DLD1 (cell line): ENCODE data around the gene IRF2.
"Not testable (repeated sequence)": the region's sequence is repeated elsewhere in the genome, so short reads cannot be mapped to it uniquely, and the experiment has no call there.

Source experiments
- in situ Hi-C: cut with HindIII; loops from 2 replicates; pipeline ENCODE4 v1.10.0; 2017; ENCODE audit warnings: low sequenced_read_pairs

The IRF2 gene

GRCh38 chr4:184349283-184350039 lies 124.9 kb downstream of the IRF2 start:
- in situ Hi-C loops = no loop called here

GRCh38 chr4:184348311-184349233 lies 125.8 kb downstream of the IRF2 start:
- in situ Hi-C loops = no loop called here

GRCh38 chr4:184347251-184348239 lies 126.8 kb downstream of the IRF2 start:
- in situ Hi-C loops = no loop called here

GRCh38 chr4:184346682-184347081 lies 127.7 kb downstream of the IRF2 start:
- in situ Hi-C loops = no loop called here

GRCh38 chr4:184346273-184346672 lies 128.1 kb downstream of the IRF2 start:
- in situ Hi-C loops = not testable (repeated sequence)

GRCh38 chr4:184345573-184345922 lies 128.8 kb downstream of the IRF2 start:
- in situ Hi-C loops = no loop called here

GRCh38 chr4:184344899-184345572 lies 129.3 kb downstream of the IRF2 start:
- in situ Hi-C loops = no loop called here

GRCh38 chr4:184344435-184344834 lies 129.9 kb downstream of the IRF2 start:
- in situ Hi-C loops = no loop called here

GRCh38 chr4:184343502-184344177 lies 130.7 kb downstream of the IRF2 start:
- in situ Hi-C loops = no loop called here

- in situ Hi-C loops = not testable (repeated sequence)
Measured at GRCh38 chr4:184342857-184343237, 131.5 kb downstream of the IRF2 start.

- in situ Hi-C loops = no loop called here
Measured at GRCh38 chr4:184342167-184342856, 132.0 kb downstream of the IRF2 start.

GRCh38 chr4:184339398-184340193 lies 134.8 kb downstream of the IRF2 start:
- in situ Hi-C loops = not testable (repeated sequence)

- in situ Hi-C loops = no loop called here
Measured at GRCh38 chr4:184337907-184338306, 136.4 kb downstream of the IRF2 start.
